ENCODE data around the gene RD3L.

DNA sequence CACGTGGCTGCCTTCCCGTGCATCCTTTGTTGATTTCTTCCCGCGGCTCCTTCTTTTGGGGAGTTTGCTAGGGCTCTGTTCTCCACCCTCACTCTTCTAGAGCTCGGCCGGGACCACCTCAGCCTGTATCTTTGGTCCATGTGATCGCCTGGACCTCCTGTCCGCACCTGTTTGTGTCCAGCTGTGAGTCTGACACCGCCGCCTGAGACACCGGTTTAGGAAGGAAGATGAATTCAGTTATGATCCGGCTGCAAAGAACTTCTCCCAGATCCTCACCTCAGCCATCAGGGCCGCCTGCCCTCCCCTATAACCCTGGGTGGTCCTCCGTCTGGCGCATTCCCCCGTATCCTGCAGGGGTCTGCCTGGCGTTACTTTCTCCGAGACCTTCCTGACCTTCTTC lies 14.8 kb downstream of the RD3L start:
- no peak for TF ChIP-seq BRCA1 (IDR thresholded peaks at IDR 0.05; ENCODE audit: low read depth, low read length)
- no peak for TF ChIP-seq RELA (IDR thresholded peaks at IDR 0.05; ENCODE audit: borderline replicate concordance, partially characterized antibody)
- no peak for TF ChIP-seq GATAD2B (conservative IDR thresholded peaks at IDR 0.05; ENCODE audit: low read depth)
- no peak for TF ChIP-seq NR2F1 (conservative IDR thresholded peaks at IDR 0.05)
- TF ChIP-seq, protein P1, sequence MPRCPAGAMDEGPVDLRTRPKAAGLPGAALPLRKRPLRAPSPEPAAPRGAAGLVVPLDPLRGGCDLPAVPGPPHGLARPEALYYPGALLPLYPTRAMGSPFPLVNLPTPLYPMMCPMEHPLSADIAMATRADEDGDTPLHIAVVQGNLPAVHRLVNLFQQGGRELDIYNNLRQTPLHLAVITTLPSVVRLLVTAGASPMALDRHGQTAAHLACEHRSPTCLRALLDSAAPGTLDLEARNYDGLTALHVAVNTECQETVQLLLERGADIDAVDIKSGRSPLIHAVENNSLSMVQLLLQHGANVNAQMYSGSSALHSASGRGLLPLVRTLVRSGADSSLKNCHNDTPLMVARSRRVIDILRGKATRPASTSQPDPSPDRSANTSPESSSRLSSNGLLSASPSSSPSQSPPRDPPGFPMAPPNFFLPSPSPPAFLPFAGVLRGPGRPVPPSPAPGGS (IDR thresholded peaks at IDR 0.05; ENCODE audit: borderline replicate concordance, insufficient read depth, low read depth, low read length, poor library complexity, severe bottlenecking): no peak
- TF ChIP-seq, protein P2, sequence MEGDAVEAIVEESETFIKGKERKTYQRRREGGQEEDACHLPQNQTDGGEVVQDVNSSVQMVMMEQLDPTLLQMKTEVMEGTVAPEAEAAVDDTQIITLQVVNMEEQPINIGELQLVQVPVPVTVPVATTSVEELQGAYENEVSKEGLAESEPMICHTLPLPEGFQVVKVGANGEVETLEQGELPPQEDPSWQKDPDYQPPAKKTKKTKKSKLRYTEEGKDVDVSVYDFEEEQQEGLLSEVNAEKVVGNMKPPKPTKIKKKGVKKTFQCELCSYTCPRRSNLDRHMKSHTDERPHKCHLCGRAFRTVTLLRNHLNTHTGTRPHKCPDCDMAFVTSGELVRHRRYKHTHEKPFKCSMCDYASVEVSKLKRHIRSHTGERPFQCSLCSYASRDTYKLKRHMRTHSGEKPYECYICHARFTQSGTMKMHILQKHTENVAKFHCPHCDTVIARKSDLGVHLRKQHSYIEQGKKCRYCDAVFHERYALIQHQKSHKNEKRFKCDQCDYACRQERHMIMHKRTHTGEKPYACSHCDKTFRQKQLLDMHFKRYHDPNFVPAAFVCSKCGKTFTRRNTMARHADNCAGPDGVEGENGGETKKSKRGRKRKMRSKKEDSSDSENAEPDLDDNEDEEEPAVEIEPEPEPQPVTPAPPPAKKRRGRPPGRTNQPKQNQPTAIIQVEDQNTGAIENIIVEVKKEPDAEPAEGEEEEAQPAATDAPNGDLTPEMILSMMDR (IDR thresholded peaks at IDR 0.05 in 2 of 3, conservative IDR thresholded peaks at IDR 0.05 in 1 of 3; ENCODE audit: control insufficient read depth in 2 of 3, extremely low read depth in 1 of 3, insufficient read depth in 1 of 3, low read depth in 3 of 3, low read length in 3 of 3): no peak
- no peak for TF ChIP-seq SUZ12 (IDR thresholded peaks at IDR 0.05; ENCODE audit: unreplicated experiment)
- TF ChIP-seq BHLHE40 (IDR thresholded peaks at IDR 0.05; ENCODE audit: borderline replicate concordance in 1 of 2, low read depth in 2 of 2, low read length in 1 of 2): no peak
- TF ChIP-seq ZNF274 (IDR thresholded peaks at IDR 0.05; ENCODE audit: insufficient read depth, insufficient read length): no peak
- TF ChIP-seq YY1 (IDR thresholded peaks at IDR 0.05; ENCODE audit: low read depth, low read length): no peak
- TF ChIP-seq TBL1XR1 (IDR thresholded peaks at IDR 0.05; ENCODE audit: low read depth, low read length): no peak
- no peak for TF ChIP-seq REST (IDR thresholded peaks at IDR 0.05; ENCODE audit: low read depth, low read length)
- no peak for TF ChIP-seq SP1 (IDR thresholded peaks at IDR 0.05; ENCODE audit: low read depth, low read length)
